PC-9 (cell line): ENCODE data around the gene UBAP2L. TPM values are rescaled to one million over a fixed set of nuclear protein-coding genes. Genes with fewer than 3 reads are reported as not detected.
"Not testable (repeated sequence)": the region's sequence is repeated elsewhere in the genome, so short reads cannot be mapped to it uniquely, and the experiment has no call there.

Experiments
- BruUV-seq: library from RNA; stranded (reverse); fragments of 400-500 nt; replicated peaks from 2 replicates; lab custom pipeline; 2021; lab: Mats Ljungman, UMichigan
- CTCF ChIA-PET: fragments of 300-600 bp; sonication (Branson Sonifier 250); formaldehyde crosslinking; loops from one replicate; lab custom pipeline; 2022; ENCODE audit warnings: antibody characterized with exemption; lab: Charles Lee
- POLR2A ChIA-PET: fragments of 300-600 bp; sonication (Branson Sonifier 250); formaldehyde crosslinking; loops from one replicate; lab custom pipeline; 2022; ENCODE audit warnings: antibody characterized with exemption; ENCODE audit not compliant: unreplicated experiment; lab: Charles Lee
- DNase-seq, 2 experiments: peaks; one replicate each; pipeline versions ENCODE4 v3.0.0 to v3.0.0-alpha.2; 2015 to 2022; ENCODE audit warnings: mixed read lengths in 1 of 2
- H2AFZ ChIP-seq: fragments of 200-600 bp; sonication (generic); 2 replicates; pipeline ENCODE4 v1.8.1; 2017; ENCODE audit warnings: antibody characterized with exemption
- H3F3A ChIP-seq: fragments of 200-600 bp; sonication (generic); 2 replicates; pipeline ENCODE4 v1.8.1; 2017; ENCODE audit warnings: antibody characterized with exemption, mild to moderate bottlenecking, low read depth; ENCODE audit not compliant: insufficient read depth
- H3K27ac ChIP-seq: fragments of 200-600 bp; sonication (generic); 2 replicates; pipeline ENCODE4 v1.6.1; 2016; ENCODE audit warnings: mixed run types
- H3K27me3 ChIP-seq: fragments of 200-600 bp; sonication (generic); 2 replicates; pipeline ENCODE4 v1.6.1; 2016; ENCODE audit warnings: low read depth, mixed run types; ENCODE audit not compliant: insufficient read depth
- H3K36me3 ChIP-seq: fragments of 200-600 bp; sonication (generic); 2 replicates; pipeline ENCODE4 v1.6.1; 2016; ENCODE audit warnings: low read depth, mixed run types
- H3K4me1 ChIP-seq: fragments of 200-600 bp; sonication (generic); replicated peaks from 2 replicates; pipeline ENCODE4 v1.6.1; 2016; ENCODE audit warnings: mixed run types; ENCODE audit not compliant: insufficient read depth
- H3K4me2 ChIP-seq: fragments of 200-600 bp; sonication (generic); 2 replicates; pipeline ENCODE4 v1.6.1; 2017; ENCODE audit warnings: mixed run types
- H3K4me3 ChIP-seq: fragments of 200-600 bp; sonication (generic); 2 replicates; pipeline ENCODE4 v1.6.1; 2016; ENCODE audit warnings: mixed run types
- H3K79me2 ChIP-seq: fragments of 200-600 bp; sonication (generic); 2 replicates; pipeline ENCODE4 v1.6.1; 2017; ENCODE audit warnings: low read depth, mixed run types
- H3K9me2 ChIP-seq: fragments of 200-600 bp; sonication (generic); 2 replicates; pipeline ENCODE4 v1.8.1; 2017; ENCODE audit warnings: mild to moderate bottlenecking; ENCODE audit not compliant: insufficient read depth
- H3K9me3 ChIP-seq: fragments of 200-600 bp; sonication (generic); 2 replicates; pipeline ENCODE4 v1.8.1; 2016; ENCODE audit warnings: low read depth; ENCODE audit not compliant: insufficient read depth
- H4K20me1 ChIP-seq: fragments of 200-600 bp; sonication (generic); 2 replicates; pipeline ENCODE4 v1.8.1; 2017; ENCODE audit not compliant: insufficient read depth
- CTCF ChIP-seq: fragments of 200-600 bp; sonication (generic); conservative IDR thresholded peaks from 2 replicates; pipeline ENCODE4 v1.6.1; 2017; ENCODE audit warnings: mixed run types, antibody characterized with exemption, mild to moderate bottlenecking, moderate library complexity
- EZH2 ChIP-seq: fragments of 200-600 bp; sonication (generic); IDR thresholded peaks from 2 replicates; pipeline ENCODE4 v1.8.0; 2017; ENCODE audit warnings: antibody characterized with exemption, low read depth
- intact Hi-C: fragments of 100-400 bp; cut with micrococcal nuclease; formaldehyde crosslinking; loops from one replicate; pipeline ENCODE4 v1.10.0; 2022; ENCODE audit not compliant: unreplicated experiment
- total RNA-seq: library from RNA; stranded (reverse); gene quantifications from 2 replicates; pipeline ENCODE4 v1.2.3, GENCODE V29; 2021

The UBAP2L gene
- total RNA-seq, 1 experiment from 2014 or later, result 157 TPM

GRCh38 chr1:154313066-154313356 is 92.3 kb downstream of the UBAP2L start:
- no TSS peak for BruUV-seq
- no peaks in the 10 kb centered on the region for H3F3A ChIP-seq
- H3K4me3 ChIP-seq, result no peak overlapping the region
- DNase-seq, result no peak
- H3K9me3 ChIP-seq, result 0 out of 2 replicates have a peak, but pooled peaks cover 6% of the 10 kb centered on the region
- peaks cover 66% of the 10 kb centered on the region for H3K27me3 ChIP-seq
- intact Hi-C loops, result no loop called here
- H4K20me1 ChIP-seq, result no peaks in the 10 kb centered on the region
- ChIA-PET POLR2A (no interaction called here), CTCF (no interaction called here)
- H3K4me2 ChIP-seq, result no peak overlapping the region
- no peaks in the 10 kb centered on the region for H3K79me2 ChIP-seq
- H3K9me2 ChIP-seq, result no peaks in the 10 kb centered on the region
- H3K4me1 ChIP-seq, result no peaks in the 10 kb centered on the region
- H2AFZ ChIP-seq, result no peak overlapping the region
- H3K27ac ChIP-seq, result no peak overlapping the region
- TF ChIP-seq CTCF, result no peak
- TF ChIP-seq EZH2, result no peak
- H3K36me3 ChIP-seq, result no peaks in the 10 kb centered on the region

- H3F3A ChIP-seq, H4K20me1 ChIP-seq, H2AFZ ChIP-seq, intact Hi-C loops, DNase-seq, H3K9me2 ChIP-seq, H3K4me3 ChIP-seq, H3K36me3 ChIP-seq, H3K79me2 ChIP-seq, H3K4me1 ChIP-seq, H3K9me3 ChIP-seq, BruUV-seq, CTCF ChIA-PET, H3K27ac ChIP-seq: not testable (repeated sequence)
- peak overlapping the region; percentile 27; the same call in 1 of the 2 replicates for H3K4me2 ChIP-seq
- POLR2A ChIA-PET, result interaction anchor here (0.6 kb wide), 1 partner anchor 18 kb away, joined by 6 read pairs; no protein-coding TSS in a partner anchor
- peaks cover 78% of the 10 kb centered on the region for H3K27me3 ChIP-seq
These were observed 93.5 kb downstream of the UBAP2L start for GRCh38 chr1:154314226-154314625.

- POLR2A ChIA-PET, result no interaction called here
- no peaks in the 10 kb centered on the region for H4K20me1 ChIP-seq
- H3K27me3 ChIP-seq, result peaks cover 96% of the 10 kb centered on the region
- intact Hi-C loops, result no loop called here
- BruUV-seq, result no TSS peak
- H3K27ac ChIP-seq, result no peak overlapping the region
- CTCF ChIA-PET, result no interaction called here
- H3K79me2 ChIP-seq, result no peaks in the 10 kb centered on the region
- H3K36me3 ChIP-seq, result no peaks in the 10 kb centered on the region
- no peak overlapping the region for H3K4me3 ChIP-seq
- no peak overlapping the region for H3K4me2 ChIP-seq
- TF ChIP-seq EZH2 (no peak), CTCF (no peak)
- no peaks in the 10 kb centered on the region for H3F3A ChIP-seq
- H3K9me3 ChIP-seq, result 0 out of 2 replicates have a peak, but pooled peaks cover 6% of the 10 kb centered on the region
- H2AFZ ChIP-seq, result no peak overlapping the region
- DNase-seq, result no peak
- H3K9me2 ChIP-seq, result no peaks in the 10 kb centered on the region
- no peaks in the 10 kb centered on the region for H3K4me1 ChIP-seq
These were observed 95.9 kb downstream of the UBAP2L start for GRCh38 chr1:154316704-154317103.

GRCh38 chr1:154318386-154318785 is 97.6 kb downstream of the UBAP2L start:
- TF ChIP-seq EZH2, result no peak
- TF ChIP-seq CTCF, result no peak
- Histone ChIP-seq H3K4me3 (no peak overlapping the region), H3K79me2 (no peaks in the 10 kb centered on the region), H3F3A (no peaks in the 10 kb centered on the region), H3K27me3 (peaks cover 96% of the 10 kb centered on the region), H3K9me2 (no peaks in the 10 kb centered on the region), H3K9me3 (0 out of 2 replicates have a peak, but pooled peaks cover 6% of the 10 kb centered on the region), H3K36me3 (no peaks in the 10 kb centered on the region), H3K27ac (no peak overlapping the region), H3K4me2 (peak overlapping the region; percentile 57), H3K4me1 (no peaks in the 10 kb centered on the region), H2AFZ (0 out of 2 replicates have a peak overlapping the region, but pooled peaks have one; percentile 58), H4K20me1 (no peaks in the 10 kb centered on the region)
- CTCF ChIA-PET, result no interaction called here
- POLR2A ChIA-PET, result interaction anchor here (0.6 kb wide), 1 partner anchor 356 kb away, joined by 4 read pairs; no protein-coding TSS in a partner anchor
- no peak for DNase-seq
- intact Hi-C loops, result no loop called here
- BruUV-seq, result no TSS peak
